Stimulated activated naive CD8-positive, alpha-beta T cell treated with anti-CD3 and anti-CD28 coated beads, Interleukin-15, Interleukin-2, amounts not matched to agents 100 U/mL and 50 U/mL, for 24 hours (primary cell): ENCODE data around the gene FGF21.
"Not testable (repeated sequence)": the region's sequence is repeated elsewhere in the genome, so short reads cannot be mapped to it uniquely, and the experiment has no call there.

Source experiments
- ATAC-seq: fragments of 150-1000 bp; cut with Tn5 transposase; one replicate; pipeline ENCODE4 v1.10.0; 2021
- DNase-seq: peaks from one replicate; pipeline ENCODE4 v3.0.0; 2021

The FGF21 gene

DNA sequence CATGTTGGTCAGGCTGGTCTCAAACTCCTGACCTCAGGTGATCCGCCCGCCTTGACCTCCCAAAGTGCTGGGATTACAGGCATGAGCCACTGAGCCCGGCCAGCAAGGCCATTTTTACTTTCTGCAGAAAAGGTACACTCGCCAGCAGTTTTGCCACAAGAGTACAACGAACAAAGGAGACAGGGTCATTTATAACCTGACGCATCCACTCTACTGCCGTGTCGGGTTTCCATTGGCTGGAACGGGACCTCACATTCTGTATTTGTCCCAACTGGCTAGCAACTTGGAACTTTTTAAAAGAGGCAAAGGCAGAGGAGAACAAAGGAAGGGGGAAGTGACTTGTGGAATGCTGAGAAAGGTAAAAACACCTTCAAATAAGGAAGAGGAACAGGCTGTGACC, 32.0 kb downstream of the FGF21 start:
- DNase-seq, ATAC-seq: not testable (repeated sequence)

DNA sequence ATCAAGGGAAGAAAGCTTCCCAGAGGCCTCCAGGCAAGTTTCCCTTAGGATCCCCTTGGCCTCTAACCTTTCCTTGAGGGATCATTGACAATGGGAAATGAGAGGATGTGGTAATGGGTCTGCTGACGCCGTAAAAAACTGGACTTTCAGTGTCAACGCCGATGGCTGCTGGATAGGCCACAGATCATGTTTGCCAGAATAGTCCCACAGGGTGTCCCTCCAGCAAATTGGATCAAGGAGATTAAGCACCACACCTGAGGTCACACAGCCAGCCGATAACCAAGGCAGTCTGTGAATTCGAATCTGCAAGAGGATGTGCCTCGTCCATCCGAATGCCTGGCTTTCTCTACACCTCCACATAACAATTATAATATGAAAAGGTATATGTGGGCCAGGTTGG, 37.9 kb downstream of the FGF21 start:
- DNase-seq (no peak), ATAC-seq (no peak)

DNA sequence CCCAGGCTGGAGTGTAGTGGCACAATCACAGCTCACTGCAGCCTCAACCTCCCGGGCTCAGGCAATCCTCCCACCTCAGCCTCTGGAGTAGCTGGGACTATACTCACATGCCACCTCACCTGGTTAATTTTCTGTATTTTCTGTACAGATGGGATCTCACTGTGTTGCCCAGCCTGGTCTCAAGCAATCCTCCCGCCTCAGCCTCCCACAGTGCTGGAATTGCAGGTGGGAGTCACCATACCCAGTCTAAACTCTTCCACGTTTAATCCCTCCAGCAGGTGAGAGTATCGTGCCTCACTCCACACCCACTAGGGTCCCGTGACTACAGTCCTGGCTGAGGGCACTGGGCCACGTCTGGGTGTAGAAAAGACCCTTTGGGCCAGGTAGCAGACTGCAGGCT, 39.0 kb downstream of the FGF21 start:
- ATAC-seq: no peak
- no peak for DNase-seq

DNA sequence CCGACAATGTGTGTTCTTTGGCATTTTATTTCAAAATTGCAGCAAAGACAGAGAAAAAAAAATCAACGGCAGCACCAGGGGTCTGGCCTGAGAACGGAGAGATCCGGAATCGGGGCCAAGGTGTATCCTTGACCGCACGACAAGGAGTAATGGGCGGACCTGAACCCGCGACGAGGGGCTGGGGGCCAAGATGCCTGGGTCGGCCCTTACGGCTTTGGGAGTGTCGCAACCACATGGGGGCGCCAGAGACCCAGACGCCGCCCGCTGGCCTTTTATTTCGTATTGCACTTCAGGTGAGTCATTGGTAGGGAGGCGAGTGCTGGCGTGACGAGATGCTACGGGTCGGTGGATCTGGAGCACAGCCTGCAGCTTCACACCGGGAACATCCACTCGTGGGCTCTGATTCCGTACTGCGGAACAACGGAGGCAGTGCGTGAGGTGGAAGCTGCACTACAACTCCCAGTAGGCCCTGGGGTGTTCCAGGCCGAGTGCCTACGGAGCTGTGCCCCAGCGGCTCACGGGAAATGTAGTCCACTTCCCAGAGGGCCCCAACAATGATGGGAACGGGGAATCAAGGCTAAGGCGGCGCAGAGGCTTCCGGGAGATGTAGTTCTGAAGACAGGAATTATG, 39.8 kb downstream of the FGF21 start:
- DNase-seq (peak; percentile 84), ATAC-seq (peak; percentile 97)

DNA sequence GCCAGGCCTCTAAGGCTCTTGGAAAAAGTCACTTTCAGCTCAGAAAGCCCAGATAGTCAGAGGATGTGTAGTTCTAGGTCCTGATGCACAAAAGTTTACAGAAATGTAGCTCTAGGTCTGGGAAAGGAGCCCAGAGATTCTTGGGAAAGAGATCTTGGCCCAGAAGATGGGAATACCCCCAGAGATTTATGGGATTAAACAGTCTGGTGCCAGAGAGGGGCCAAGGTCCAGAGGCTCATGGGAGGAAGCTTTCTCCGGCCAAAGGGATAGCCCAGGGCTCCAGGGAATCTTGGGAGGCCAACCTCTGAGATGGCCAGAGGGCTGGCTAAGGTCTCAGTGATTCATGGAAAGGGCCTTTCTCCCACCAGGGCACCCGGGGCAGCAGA, 40.4 kb downstream of the FGF21 start:
- ATAC-seq: no peak
- no peak for DNase-seq

DNA sequence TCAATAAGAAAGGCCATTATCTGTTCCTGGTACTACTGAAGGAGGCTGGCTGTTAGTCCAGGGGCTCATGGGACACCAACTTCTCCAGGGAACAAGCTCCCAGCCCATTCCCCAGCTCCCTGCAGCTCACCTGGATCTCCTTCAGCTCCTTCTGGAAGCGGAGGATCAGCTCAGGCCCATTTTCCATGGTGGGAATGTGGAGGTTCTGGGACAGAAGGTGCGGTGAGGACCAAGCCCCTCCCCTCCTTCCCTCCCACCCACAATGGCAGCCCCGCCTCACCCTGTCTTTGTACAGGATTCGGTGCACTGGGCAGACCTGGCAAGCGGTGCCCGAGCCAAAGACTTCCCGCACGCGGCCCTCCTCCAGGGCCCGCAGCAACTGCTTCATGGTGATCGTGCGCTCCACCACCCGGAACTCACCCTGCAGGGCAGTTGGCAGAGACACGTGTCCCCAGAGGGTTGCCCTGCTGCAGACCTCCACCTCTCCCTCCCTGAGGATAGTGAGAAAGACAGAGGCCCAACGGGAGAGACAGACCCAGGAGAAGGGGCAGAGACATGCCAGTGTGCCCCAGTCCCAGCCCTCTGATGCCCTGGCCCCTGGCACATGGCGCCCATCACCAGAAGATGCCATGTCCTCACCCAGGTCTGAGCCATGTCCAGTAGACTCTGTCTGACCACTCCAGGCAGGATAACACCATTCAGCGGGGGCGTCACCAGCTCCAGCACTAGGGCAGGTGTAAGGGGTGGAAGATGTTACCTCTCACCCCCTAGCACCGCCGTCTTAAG, 41.2 kb downstream of the FGF21 start:
- no peak for ATAC-seq

DNA sequence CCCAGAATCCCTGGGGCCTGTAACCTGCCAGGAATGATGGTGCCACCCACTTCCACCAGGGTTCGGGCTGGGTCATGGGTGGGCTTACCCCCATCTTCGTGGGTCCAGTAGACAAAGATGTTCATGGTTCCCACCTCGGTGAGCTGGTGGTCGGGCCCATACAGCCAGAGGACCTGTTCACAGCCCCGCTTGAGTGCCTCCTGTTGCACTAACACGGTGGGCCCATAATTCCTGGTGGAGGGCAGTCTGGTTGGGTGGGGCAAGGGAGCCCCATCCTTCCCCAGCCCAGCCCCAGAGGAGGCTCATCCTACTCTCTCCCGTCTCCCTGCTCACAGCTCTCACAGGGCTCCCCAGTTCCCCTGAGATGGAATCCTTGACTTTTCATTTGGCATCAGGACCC, 41.8 kb downstream of the FGF21 start:
- DNase-seq (no peak), ATAC-seq (no peak)

More for the DNA sequence above, 41.2 kb downstream of the FGF21 start:
- no peak for DNase-seq

DNA sequence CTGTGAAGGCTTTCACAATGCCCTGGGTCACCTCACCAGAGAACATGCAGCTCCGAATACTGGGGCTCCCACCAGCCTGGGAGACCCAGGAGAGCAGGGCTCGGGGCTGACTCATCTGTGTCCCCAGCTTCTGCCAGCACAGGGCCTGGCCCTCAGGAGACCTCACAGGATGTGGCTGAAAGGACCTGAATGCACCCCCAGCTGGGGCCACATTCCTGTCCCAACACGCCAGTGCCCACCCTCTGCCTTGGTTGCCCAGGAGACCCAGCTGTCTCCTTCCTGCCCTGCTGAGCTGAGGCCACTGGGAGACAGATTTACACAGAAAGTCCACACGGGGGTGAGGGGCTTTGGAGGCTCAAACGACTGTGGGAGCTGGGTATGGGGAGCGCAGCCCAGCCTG, 43.6 kb downstream of the FGF21 start:
- ATAC-seq (no peak), DNase-seq (no peak)

DNA sequence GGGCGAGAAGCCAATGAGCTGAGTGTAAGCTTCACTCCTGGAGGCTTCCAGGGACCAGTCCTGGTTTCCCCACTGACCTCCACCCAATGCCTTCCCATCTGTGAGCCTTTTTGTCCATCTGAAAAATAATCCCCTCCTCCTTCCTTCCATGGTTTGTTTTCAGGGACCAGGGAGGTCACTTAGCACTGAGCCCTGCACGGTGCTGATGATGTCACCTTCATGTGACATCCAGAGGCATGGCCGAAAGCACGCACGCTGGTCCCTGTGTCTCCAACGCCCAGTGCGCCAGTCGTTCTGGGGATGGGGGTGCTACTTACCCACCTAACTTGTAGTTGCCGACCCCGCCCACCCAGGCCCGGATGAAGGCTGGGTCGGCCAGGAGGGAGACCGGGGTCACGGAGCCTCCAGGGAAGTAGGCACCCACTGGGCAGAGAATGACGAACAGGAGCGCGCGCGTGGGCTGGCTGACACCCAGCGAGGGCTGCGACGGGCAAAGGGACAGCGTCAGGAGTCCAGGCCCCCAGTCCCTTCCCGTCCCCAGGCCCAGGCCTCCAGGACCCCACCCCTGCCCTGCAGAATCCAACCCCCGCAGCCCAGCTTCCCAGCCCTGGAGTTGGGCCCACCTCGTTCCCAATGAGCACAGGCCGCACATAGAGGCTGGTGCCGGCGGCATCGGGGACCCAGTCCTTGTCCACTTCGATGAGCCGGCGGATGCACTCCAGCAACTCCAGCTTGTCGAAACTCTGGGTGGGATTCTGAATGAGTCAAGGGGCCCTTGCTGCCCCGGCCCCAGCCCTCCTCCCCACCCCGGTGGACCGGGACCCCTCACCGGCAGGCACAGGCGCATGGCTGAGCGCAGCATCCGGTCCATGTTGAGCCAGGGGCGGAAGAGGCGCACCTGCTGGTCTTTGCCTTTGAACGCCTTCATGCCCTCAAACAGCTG, 44.3 kb downstream of the FGF21 start:
- DNase-seq (no peak), ATAC-seq (no peak)

DNA sequence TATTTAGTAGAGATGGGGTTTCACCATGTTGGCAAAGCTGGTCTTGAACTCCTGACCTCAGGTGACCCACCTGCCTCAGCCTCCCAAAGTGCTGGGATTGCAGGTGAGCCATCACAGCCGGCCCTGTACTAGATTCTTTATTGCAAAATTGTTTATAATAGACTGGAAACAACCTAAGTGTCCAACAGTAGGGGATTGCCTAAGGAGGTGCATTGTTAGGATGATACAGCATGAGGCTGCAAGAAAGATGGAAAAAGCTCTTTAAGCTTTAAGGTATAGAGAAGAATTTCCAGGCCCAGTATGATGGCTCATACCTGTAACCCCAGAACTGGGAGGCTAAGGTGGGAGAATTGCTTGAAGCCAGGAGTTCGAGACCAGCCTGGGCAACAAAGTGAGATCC, 47.3 kb downstream of the FGF21 start:
- ATAC-seq (no peak), DNase-seq (no peak)

DNA sequence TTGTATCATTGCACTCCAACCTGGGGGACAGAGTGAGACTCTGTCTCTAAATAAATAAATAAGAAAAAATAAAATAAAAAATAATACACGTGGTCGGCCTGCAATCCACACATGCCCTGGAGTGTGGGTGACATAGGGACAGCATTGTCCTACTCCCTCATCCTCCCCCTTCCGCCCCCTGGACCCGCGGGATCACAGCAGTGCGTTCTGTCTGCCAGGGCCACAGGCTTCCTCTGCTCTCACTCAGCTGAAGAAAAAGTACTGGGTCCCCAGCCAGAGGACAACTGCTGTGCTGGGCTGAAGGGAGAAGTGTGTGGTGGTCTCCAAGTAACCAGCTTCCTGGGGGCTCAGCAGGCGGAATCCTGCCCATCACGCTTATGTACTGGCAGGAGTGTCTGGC, 49.2 kb downstream of the FGF21 start:
- DNase-seq (no peak), ATAC-seq (no peak)

DNA sequence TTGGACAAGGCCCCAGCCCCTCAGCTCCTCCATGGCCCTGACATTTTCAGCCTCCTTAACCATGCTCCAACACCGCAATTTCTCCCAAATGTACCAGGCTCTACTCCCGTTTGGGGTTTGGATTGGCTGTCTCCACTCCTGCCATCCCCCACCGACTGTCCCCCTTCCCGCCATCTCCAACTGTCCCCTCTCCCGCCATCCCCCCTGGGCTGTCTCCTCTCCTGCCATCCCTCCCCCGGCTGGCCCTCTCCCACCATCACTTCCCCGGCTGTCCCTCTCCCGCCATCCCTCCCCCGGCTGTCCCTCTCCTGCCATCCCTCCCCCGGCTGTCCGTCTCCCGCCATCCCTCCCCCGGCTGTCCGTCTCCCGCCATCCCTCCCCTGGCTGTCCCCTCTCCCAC, 50.1 kb downstream of the FGF21 start:
- no peak for DNase-seq
- no peak for ATAC-seq

DNA sequence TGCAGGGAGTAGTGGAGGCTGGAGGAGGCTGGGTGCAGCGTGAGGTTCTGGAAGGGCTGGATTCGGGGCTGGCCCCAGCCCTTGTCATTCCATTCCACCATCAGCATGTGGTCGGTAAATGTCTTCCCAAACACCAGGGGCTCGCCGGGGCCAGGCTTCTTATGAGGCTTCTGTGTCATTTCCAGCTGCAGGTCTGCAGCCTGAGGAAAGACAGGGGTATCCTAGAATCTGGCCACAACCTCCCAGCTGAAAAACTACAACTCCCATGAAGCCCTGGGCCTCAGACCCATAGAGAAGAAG, 51.1 kb downstream of the FGF21 start:
- ATAC-seq: no peak
- DNase-seq: no peak

DNA sequence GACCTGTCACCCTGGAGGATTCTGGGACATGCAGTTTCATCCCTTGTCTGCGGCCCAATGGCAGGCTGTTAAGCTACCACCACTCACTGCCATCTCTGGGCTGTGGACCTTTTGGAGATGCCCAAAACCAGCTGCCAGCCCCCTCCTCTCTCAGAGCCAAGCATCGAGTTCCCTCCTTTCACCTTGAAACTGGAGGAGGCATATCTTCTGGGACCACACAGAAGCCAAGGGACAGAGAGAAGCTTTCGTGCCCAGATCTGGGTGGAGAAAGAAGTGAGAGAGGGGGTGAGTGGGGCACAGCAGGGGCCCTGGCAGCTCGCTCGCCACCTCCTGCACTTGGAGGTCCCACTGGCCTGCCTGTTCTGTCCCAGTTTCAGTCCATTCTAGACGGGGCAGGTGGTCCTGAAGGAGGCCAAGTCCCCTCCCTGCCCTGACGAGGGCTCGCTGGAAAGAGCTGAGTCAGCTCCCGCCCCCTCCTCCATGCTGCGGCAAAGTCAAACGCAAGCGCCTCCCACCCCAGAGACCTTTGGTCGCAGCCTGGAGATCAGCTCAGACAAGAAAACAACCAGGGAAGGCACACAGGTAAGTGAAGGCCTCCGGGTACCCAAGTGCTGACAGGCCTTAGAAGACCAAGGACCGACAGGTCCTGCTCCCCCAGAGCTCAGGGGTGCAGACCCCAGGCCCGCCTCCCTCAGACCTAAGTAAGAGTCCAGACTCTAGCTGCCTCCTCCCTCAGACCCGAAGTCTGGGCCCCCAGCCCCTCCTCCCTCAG, 51.7 kb downstream of the FGF21 start:
- ATAC-seq: no peak
- peak; percentile 31 for DNase-seq

DNA sequence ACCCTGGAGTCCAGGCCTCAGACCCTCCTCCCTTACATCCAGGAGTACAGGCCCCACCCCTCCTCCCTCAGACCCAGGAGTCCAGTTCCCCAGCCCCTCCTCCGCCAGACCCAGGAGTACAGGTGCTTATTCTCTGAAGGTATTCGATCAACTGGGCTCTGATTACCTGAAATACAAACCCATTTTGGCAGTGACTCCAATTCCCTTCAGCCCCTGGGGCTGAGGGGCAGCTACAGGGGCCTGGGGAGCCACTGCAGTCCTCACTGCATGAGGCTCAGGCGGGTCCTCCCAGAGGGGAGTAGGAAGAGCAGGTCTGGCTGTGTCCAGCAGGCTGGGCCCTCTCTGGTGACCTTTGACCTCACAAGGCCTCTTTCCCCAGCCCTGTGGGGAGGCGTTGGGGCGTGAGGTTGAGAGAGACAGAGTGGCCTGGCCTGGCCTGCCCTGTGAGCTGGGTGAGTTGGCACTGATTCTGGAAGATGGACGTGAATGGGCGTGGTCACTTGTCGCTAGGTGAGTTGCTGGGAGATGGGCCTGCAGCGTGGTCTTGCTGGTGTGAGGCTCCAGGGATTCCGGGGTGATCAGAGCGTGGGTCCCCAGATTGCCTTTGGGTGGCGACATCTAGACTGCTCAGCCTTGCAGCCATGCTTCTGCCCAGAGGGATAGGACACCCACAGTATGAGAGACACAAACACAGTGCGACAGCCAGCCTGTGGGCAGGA, 52.4 kb downstream of the FGF21 start:
- ATAC-seq (no peak), DNase-seq (no peak)
